ENCODE results near the gene HMGN5. TPM values are rescaled to one million over a fixed set of nuclear protein-coding genes. Genes with fewer than 3 reads are reported as not detected.

The HMGN5 gene
- polyA plus RNA-seq, 1 donor from 2014 or later, result 0.45 TPM

DNA sequence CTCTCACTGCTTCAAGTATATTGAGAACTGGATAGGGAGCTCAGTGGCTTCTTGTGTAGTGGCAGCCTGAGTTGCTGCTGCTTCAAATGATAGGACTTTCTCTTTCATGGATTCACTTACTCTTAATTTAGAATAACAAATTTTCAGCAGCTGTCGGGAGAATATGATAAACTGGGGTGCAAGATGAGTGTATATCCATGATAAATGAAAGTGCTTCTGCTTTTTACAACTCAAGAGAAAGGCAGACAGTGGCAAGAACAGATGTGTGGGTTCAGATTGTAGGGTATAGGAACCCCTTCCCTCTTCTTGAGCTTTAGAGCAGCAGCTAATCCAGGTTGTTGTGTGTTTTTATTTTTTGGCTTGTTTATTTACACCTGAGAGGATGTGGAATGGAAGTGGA, 1.2 kb upstream of the HMGN5 start:
- no peak for TF ChIP-seq MXI1 (conservative IDR thresholded peaks at IDR 0.05; ENCODE audit: poor library complexity, severe bottlenecking)
- no peak for TF ChIP-seq EZH2 (IDR thresholded peaks at IDR 0.05; ENCODE audit: borderline replicate concordance, insufficient read depth, low read length, poor library complexity, severe bottlenecking)
- TF ChIP-seq CTCF (IDR thresholded peaks at IDR 0.05; ENCODE audit: poor library complexity, severe bottlenecking), result no peak
- no peak for TF ChIP-seq RAD21 (conservative IDR thresholded peaks at IDR 0.05)
- TF ChIP-seq SMC3 (conservative IDR thresholded peaks at IDR 0.05; ENCODE audit: poor library complexity), result no peak
- no peak for TF ChIP-seq POLR2AphosphoS5 (IDR thresholded peaks at IDR 0.05)
- TF ChIP-seq TAF1 (IDR thresholded peaks at IDR 0.05; ENCODE audit: low read depth), result no peak
- TF ChIP-seq EP300 (conservative IDR thresholded peaks at IDR 0.05; ENCODE audit: poor library complexity, severe bottlenecking), result no peak
- no peak for TF ChIP-seq REST (IDR thresholded peaks at IDR 0.05; ENCODE audit: borderline replicate concordance)
- Histone ChIP-seq H3K9ac (ENCODE audit: low read length) (peak overlapping the region; percentile 73), H3K4me2 (ENCODE audit: low read length) (peak overlapping the region; percentile 68), H2AFZ (ENCODE audit: low read depth, low read length) (peak overlapping the region; percentile 2), H3K9me3 (ENCODE audit: low read length) (no peaks in the 10 kb centered on the region), H3K36me3 (ENCODE audit: insufficient read depth, low read length) (no peaks in the 10 kb centered on the region), H3K4me3 (ENCODE audit: low read length) (peak overlapping the region; percentile 75), H3K9me2 (ENCODE audit: insufficient read depth, low read length) (no peaks in the 10 kb centered on the region), H3F3A (ENCODE audit: insufficient read depth, low read length, poor library complexity, severe bottlenecking) (no peaks in the 10 kb centered on the region), H4K20me1 (ENCODE audit: insufficient read depth) (no peaks in the 10 kb centered on the region), H3K27me3 (ENCODE audit: insufficient read depth, low read depth, low read length) (no peaks in the 10 kb centered on the region), H3K79me2 (replicated peaks; ENCODE audit: insufficient read depth, low read length) (peaks cover 20% of the 10 kb centered on the region), H3K27ac (ENCODE audit: low read length) (no peak overlapping the region)

DNA sequence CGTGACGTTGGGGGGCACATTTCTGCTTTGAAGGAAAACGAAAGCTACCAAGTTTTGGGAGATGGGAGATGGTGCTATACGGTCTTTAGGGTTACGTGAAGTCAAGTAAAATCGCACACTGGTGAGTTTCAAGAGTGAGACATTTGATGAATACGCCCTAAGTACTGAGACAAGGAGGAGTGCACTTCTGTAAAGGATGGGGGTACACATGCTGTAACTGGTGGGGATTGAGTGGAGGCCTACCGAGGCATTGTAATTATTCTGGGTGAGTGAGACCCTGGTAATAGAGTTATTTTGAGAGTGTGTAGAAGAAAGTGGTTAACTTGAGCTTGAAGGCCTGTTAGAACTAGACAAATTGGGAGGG, 725 bp upstream of the HMGN5 start:
- peak overlapping the region; percentile 73 for H2AFZ ChIP-seq (ENCODE audit: low read depth, low read length)
- H3K9me3 ChIP-seq (ENCODE audit: low read length), result no peaks in the 10 kb centered on the region
- H3K79me2 ChIP-seq (replicated peaks; ENCODE audit: insufficient read depth, low read length), result peaks cover 20% of the 10 kb centered on the region
- H3F3A ChIP-seq (ENCODE audit: insufficient read depth, low read length, poor library complexity, severe bottlenecking), result no peaks in the 10 kb centered on the region
- H3K4me2 ChIP-seq (ENCODE audit: low read length), result peak overlapping the region; percentile 68
- no peaks in the 10 kb centered on the region for H3K27me3 ChIP-seq (ENCODE audit: insufficient read depth, low read depth, low read length)
- H4K20me1 ChIP-seq (ENCODE audit: insufficient read depth), result no peaks in the 10 kb centered on the region
- H3K27ac ChIP-seq (ENCODE audit: low read length), result peak overlapping the region; percentile 75
- H3K4me3 ChIP-seq (ENCODE audit: low read length), result peak overlapping the region; percentile 75
- H3K36me3 ChIP-seq (ENCODE audit: insufficient read depth, low read length), result no peaks in the 10 kb centered on the region
- H3K9me2 ChIP-seq (ENCODE audit: insufficient read depth, low read length), result no peaks in the 10 kb centered on the region
- no peak for TF ChIP-seq CTCF (IDR thresholded peaks at IDR 0.05; ENCODE audit: poor library complexity, severe bottlenecking)
- no peak for TF ChIP-seq SMC3 (conservative IDR thresholded peaks at IDR 0.05; ENCODE audit: poor library complexity)
- no peak for TF ChIP-seq EZH2 (IDR thresholded peaks at IDR 0.05; ENCODE audit: borderline replicate concordance, insufficient read depth, low read length, poor library complexity, severe bottlenecking)
- no peak for TF ChIP-seq TAF1 (IDR thresholded peaks at IDR 0.05; ENCODE audit: low read depth)
- TF ChIP-seq RAD21 (conservative IDR thresholded peaks at IDR 0.05), result no peak
- TF ChIP-seq POLR2AphosphoS5 (IDR thresholded peaks at IDR 0.05), result no peak
- no peak for TF ChIP-seq REST (IDR thresholded peaks at IDR 0.05; ENCODE audit: borderline replicate concordance)
- TF ChIP-seq MXI1 (conservative IDR thresholded peaks at IDR 0.05; ENCODE audit: poor library complexity, severe bottlenecking), result no peak
- no peak for TF ChIP-seq EP300 (conservative IDR thresholded peaks at IDR 0.05; ENCODE audit: poor library complexity, severe bottlenecking)
- peak overlapping the region; percentile 73 for H3K9ac ChIP-seq (ENCODE audit: low read length)
